ENCODE data around the gene SPPL2A. TPM values are rescaled to one million over a fixed set of nuclear protein-coding genes. Genes with fewer than 3 reads are reported as not detected.

The SPPL2A gene
- total RNA-seq, 1 experiment from 2014 or later: 61.0 TPM

GRCh38 chr15:50744601-50745000 lies 20.9 kb downstream of the SPPL2A start:
- Histone ChIP-seq H3K9me3 (ENCODE audit: control insufficient read depth in 1 of 2, insufficient read depth in 1 of 2, low read depth in 1 of 2, low read length in 2 of 2) (no peaks in the 10 kb centered on the region), H3K36me3 (ENCODE audit: control insufficient read depth in 1 of 2, insufficient read depth in 2 of 2, low read length in 2 of 2) (no peaks in the 10 kb centered on the region; a peak in 1 of 4 replicates), H3K9ac (ENCODE audit: low read length) (no peak overlapping the region), H3K4me1 (ENCODE audit: control insufficient read depth in 1 of 2, insufficient read depth in 2 of 2, low read length in 2 of 2) (peaks cover 0 to 4% of the 10 kb centered on the region in 2 experiments; a peak in 1 of 4 replicates), H3K4me3 (replicated peaks in 1 of 2; ENCODE audit: low read depth in 1 of 2, low read length in 2 of 2) (no peak overlapping the region), H3K79me2 (ENCODE audit: insufficient read depth, low read length) (no peaks in the 10 kb centered on the region), H3K27me3 (ENCODE audit: insufficient read depth, low read length) (no peaks in the 10 kb centered on the region), H2AFZ (ENCODE audit: low read depth, low read length, poor library complexity, severe bottlenecking) (no peak overlapping the region), H4K20me1 (ENCODE audit: insufficient read depth) (no peaks in the 10 kb centered on the region), H3K9me2 (ENCODE audit: insufficient read depth) (no peaks in the 10 kb centered on the region), H3K4me2 (ENCODE audit: low read length) (no peak overlapping the region), H3K27ac (ENCODE audit: low read depth, low read length) (no peak overlapping the region)
- BruUV-seq (replicated peaks): no TSS peak
- RAD21 ChIA-PET (ENCODE audit: low non-redundant PET in 1 of 2, low total read pairs in 2 of 2, uncharacterized antibody in 2 of 2, unreplicated experiment in 2 of 2): no interaction called here
- ATAC-seq: no peak
- CTCF ChIA-PET: no interaction called here
- intact Hi-C loops (cut with micrococcal nuclease): no loop called here
- no peak for DNase-seq (ENCODE audit: low read depth, low spot score)
- TF ChIP-seq, protein P1, sequence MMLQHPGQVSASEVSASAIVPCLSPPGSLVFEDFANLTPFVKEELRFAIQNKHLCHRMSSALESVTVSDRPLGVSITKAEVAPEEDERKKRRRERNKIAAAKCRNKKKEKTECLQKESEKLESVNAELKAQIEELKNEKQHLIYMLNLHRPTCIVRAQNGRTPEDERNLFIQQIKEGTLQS (IDR thresholded peaks at IDR 0.05): no peak
- no peak for TF ChIP-seq POLR2AphosphoS5 (IDR thresholded peaks at IDR 0.05; ENCODE audit: low read depth, low read length)
- no peak for TF ChIP-seq EZH2 (IDR thresholded peaks at IDR 0.05)
- no peak for TF ChIP-seq EZH2phosphoT487 (IDR thresholded peaks at IDR 0.05; ENCODE audit: borderline replicate concordance)
- no peak for TF ChIP-seq ZFX (IDR thresholded peaks at IDR 0.05)
- no peak for TF ChIP-seq CBX3 (IDR thresholded peaks at IDR 0.05; ENCODE audit: low read depth)
- TF ChIP-seq RAD21 (IDR thresholded peaks at IDR 0.05; ENCODE audit: low read depth): no peak
- TF ChIP-seq MAX (IDR thresholded peaks at IDR 0.05): no peak
- TF ChIP-seq, protein P2, sequence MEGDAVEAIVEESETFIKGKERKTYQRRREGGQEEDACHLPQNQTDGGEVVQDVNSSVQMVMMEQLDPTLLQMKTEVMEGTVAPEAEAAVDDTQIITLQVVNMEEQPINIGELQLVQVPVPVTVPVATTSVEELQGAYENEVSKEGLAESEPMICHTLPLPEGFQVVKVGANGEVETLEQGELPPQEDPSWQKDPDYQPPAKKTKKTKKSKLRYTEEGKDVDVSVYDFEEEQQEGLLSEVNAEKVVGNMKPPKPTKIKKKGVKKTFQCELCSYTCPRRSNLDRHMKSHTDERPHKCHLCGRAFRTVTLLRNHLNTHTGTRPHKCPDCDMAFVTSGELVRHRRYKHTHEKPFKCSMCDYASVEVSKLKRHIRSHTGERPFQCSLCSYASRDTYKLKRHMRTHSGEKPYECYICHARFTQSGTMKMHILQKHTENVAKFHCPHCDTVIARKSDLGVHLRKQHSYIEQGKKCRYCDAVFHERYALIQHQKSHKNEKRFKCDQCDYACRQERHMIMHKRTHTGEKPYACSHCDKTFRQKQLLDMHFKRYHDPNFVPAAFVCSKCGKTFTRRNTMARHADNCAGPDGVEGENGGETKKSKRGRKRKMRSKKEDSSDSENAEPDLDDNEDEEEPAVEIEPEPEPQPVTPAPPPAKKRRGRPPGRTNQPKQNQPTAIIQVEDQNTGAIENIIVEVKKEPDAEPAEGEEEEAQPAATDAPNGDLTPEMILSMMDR (IDR thresholded peaks at IDR 0.05 in 2 of 3, conservative IDR thresholded peaks at IDR 0.05 in 1 of 3; ENCODE audit: borderline replicate concordance in 1 of 3, insufficient read depth in 1 of 3, low read depth in 2 of 3, low read length in 2 of 3): no peak
- TF ChIP-seq SIN3A (IDR thresholded peaks at IDR 0.05; ENCODE audit: low read depth): no peak
- TF ChIP-seq SP1 (IDR thresholded peaks at IDR 0.05; ENCODE audit: low read depth): no peak
- TF ChIP-seq ZNF274 (IDR thresholded peaks at IDR 0.05; ENCODE audit: low read depth, low read length): no peak
- no peak for TF ChIP-seq CEBPB (IDR thresholded peaks at IDR 0.05; ENCODE audit: low read depth)
- no peak for TF ChIP-seq TCF7L2 (IDR thresholded peaks at IDR 0.05; ENCODE audit: borderline replicate concordance, extremely low read depth, insufficient read depth, insufficient read length)
- POLR2A ChIA-PET: no interaction called here

Measured in HCT116 (cell line).